CD14-positive monocyte (primary cell): ENCODE results near the gene FRMPD4. TPM values are rescaled to one million over a fixed set of nuclear protein-coding genes. Genes with fewer than 3 reads are reported as not detected.

Experiments used
- DNase-seq, 3 donors: peaks; one replicate each; pipeline ENCODE4 v3.0.0-alpha.2; 2011 to 2022
- H2AFZ ChIP-seq: 2 replicates; pipeline ENCODE4 v1.6.0; 2012; ENCODE audit warnings: mild to moderate bottlenecking, low read depth, low read length, inconsistent platforms; ENCODE audit not compliant: insufficient read depth, poor library complexity, severe bottlenecking
- H3K27ac ChIP-seq, 2 donors: 1 replicate in 1 of 2; 2 replicates in 1 of 2; pipeline ENCODE4 v1.5.1; 2012 to 2013; ENCODE audit warnings: low read length in 2 of 2, control low read depth in 1 of 2, inconsistent platforms in 1 of 2, low read depth in 1 of 2, mild to moderate bottlenecking in 1 of 2
- H3K27me3 ChIP-seq, 2 donors: one replicate each; pipeline versions ENCODE4 v1.6.0 to v1.6.1; 2011 to 2013; ENCODE audit warnings: low read length in 2 of 2; ENCODE audit not compliant: control insufficient read depth in 2 of 2, insufficient read depth in 2 of 2
- H3K36me3 ChIP-seq, 2 donors: replicated peaks in 1 of 2; 1 replicate in 1 of 2; 2 replicates in 1 of 2; pipeline versions ENCODE4 v1.5.1 to v1.6.1; 2012 to 2013; ENCODE audit warnings: low read length in 2 of 2, control low read depth in 1 of 2, inconsistent platforms in 1 of 2, mild to moderate bottlenecking in 1 of 2; ENCODE audit not compliant: insufficient read depth in 2 of 2, control insufficient read depth in 1 of 2
- H3K4me1 ChIP-seq, 2 donors: 1 replicate in 1 of 2; 2 replicates in 1 of 2; pipeline versions ENCODE4 v1.5.1 to v1.6.1; 2012 to 2013; ENCODE audit warnings: low read length in 2 of 2, control low read depth in 1 of 2, inconsistent platforms in 1 of 2, mild to moderate bottlenecking in 1 of 2, moderate library complexity in 1 of 2; ENCODE audit not compliant: insufficient read depth in 2 of 2, control insufficient read depth in 1 of 2
- H3K4me2 ChIP-seq: replicated peaks from 2 replicates; pipeline ENCODE3; 2012; ENCODE audit warnings: low read length, moderate library complexity, mild to moderate bottlenecking; ENCODE audit not compliant: poor library complexity, severe bottlenecking; ENCODE audit errors: extremely low read depth
- H3K4me3 ChIP-seq, 3 experiments: fragments of 200-600 bp in 1 of 3; sonication (generic) in 1 of 3; replicated peaks in 1 of 3; 1 replicate in 2 of 3; 2 replicates in 1 of 3; pipeline ENCODE4 v1.5.1; 2011 to 2013; ENCODE audit warnings: low read length in 3 of 3, mild to moderate bottlenecking in 3 of 3, control low read depth in 2 of 3, low read depth in 2 of 3, inconsistent platforms in 1 of 3, moderate library complexity in 1 of 3
- H3K79me2 ChIP-seq: 2 replicates; pipeline ENCODE4 v1.6.0; 2012; ENCODE audit warnings: mild to moderate bottlenecking, control low read depth, inconsistent platforms, low read length, moderate library complexity; ENCODE audit not compliant: insufficient read depth
- H3K9ac ChIP-seq: 2 replicates; pipeline ENCODE4 v1.6.0; 2017; ENCODE audit warnings: low read length, mild to moderate bottlenecking; ENCODE audit not compliant: insufficient read depth, poor library complexity, severe bottlenecking
- H3K9me3 ChIP-seq, 2 donors: replicated peaks in 1 of 2; 1 replicate in 1 of 2; 2 replicates in 1 of 2; pipeline versions ENCODE4 v1.5.1 to v1.6.1; 2012 to 2013; ENCODE audit warnings: low read length in 2 of 2, control low read depth in 1 of 2; ENCODE audit not compliant: control insufficient read depth in 1 of 2, insufficient read depth in 1 of 2
- H4K20me1 ChIP-seq: 2 replicates; pipeline ENCODE4 v1.6.0; 2012; ENCODE audit warnings: mild to moderate bottlenecking, low read length, control low read depth, moderate library complexity; ENCODE audit not compliant: insufficient read depth
- H3K27ac Mint-ChIP-seq, 7 donors: one replicate each; pipeline ENCODE4 v1.8.0; 2020; ENCODE audit warnings: mild to moderate bottlenecking in 7 of 7, mixed read lengths in 7 of 7, moderate library complexity in 6 of 7, inconsistent platforms in 2 of 7
- H3K27me3 Mint-ChIP-seq, 3 donors: one replicate each; pipeline ENCODE4 v1.8.0; 2021 to 2022; ENCODE audit warnings: low read depth in 3 of 3, mild to moderate bottlenecking in 3 of 3, mixed read lengths in 3 of 3, moderate library complexity in 3 of 3, inconsistent platforms in 1 of 3
- H3K36me3 Mint-ChIP-seq, 2 donors: one replicate each; pipeline ENCODE4 v1.8.0; 2020; ENCODE audit warnings: mixed read lengths in 2 of 2, inconsistent platforms in 1 of 2, mild to moderate bottlenecking in 1 of 2
- H3K4me1 Mint-ChIP-seq: one replicate; pipeline ENCODE4 v1.8.0; 2020; ENCODE audit warnings: mild to moderate bottlenecking, mixed read lengths
- H3K4me3 Mint-ChIP-seq, 2 donors: one replicate each; pipeline ENCODE4 v1.8.0; 2020; ENCODE audit warnings: mild to moderate bottlenecking in 2 of 2, mixed read lengths in 2 of 2, moderate library complexity in 1 of 2
- H3K9me3 Mint-ChIP-seq, 7 donors: one replicate each; pipeline ENCODE4 v1.8.0; 2020 to 2022; ENCODE audit warnings: mixed read lengths in 7 of 7, mild to moderate bottlenecking in 6 of 7, moderate library complexity in 6 of 7, inconsistent platforms in 2 of 7
- CTCF ChIP-seq: fragments of 200-600 bp; IDR thresholded peaks from one replicate; pipeline ENCODE4 v1.8.0; 2022; ENCODE audit warnings: antibody characterized with exemption, mild to moderate bottlenecking
- WGBS: methylation state at CpG from one replicate; pipeline ENCODE4 v1.1.5; 2013; ENCODE audit warnings: missing lambda C conversion rate; ENCODE audit not compliant: insufficient coverage; 5-methylcytosine and 5-hydroxymethylcytosine counted together
- intact Hi-C, 2 donors: fragments of 100-400 bp; cut with micrococcal nuclease; formaldehyde crosslinking; loops; one replicate each; pipeline versions ENCODE4 v1.15.0 to v1.15.1; 2023
- polyA plus RNA-seq, 3 donors: library from polyadenylated mRNA; depleted of rRNA in 1 of 3; unstranded in 2 of 3; stranded (reverse) in 1 of 3; fragments of 300-500 nt in 2 of 3; fragments of >200 nt in 1 of 3; fragmentation: Illumina TruSeq in 2 of 3; gene quantifications; 1 replicate in 2 of 3; 2 replicates in 1 of 3; pipeline ENCODE4 v1.2.3, GENCODE V29; 2012 to 2021

FRMPD4 gene
- polyA plus RNA-seq, 3 donors, result not detected

- no peak overlapping the region for H3K9ac ChIP-seq
- no peak overlapping the region for H3K27ac ChIP-seq
- H3K9me3 Mint-ChIP-seq, result peaks cover 0 to 5% (median 0%) of the 10 kb centered on the region in 7 donors
- H3K27me3 Mint-ChIP-seq, result peaks cover 0 to 5% (median 0%) of the 10 kb centered on the region in 3 donors
- no peaks in the 10 kb centered on the region for H4K20me1 ChIP-seq
- no peaks in the 10 kb centered on the region for H3K36me3 ChIP-seq
- no peak overlapping the region for H3K4me3 ChIP-seq
- no peak for TF ChIP-seq CTCF
- H2AFZ ChIP-seq, result no peak overlapping the region
- no peaks in the 10 kb centered on the region for H3K27me3 ChIP-seq
- H3K4me1 ChIP-seq, result no peaks in the 10 kb centered on the region
- H3K36me3 Mint-ChIP-seq, result no peaks in the 10 kb centered on the region
- no peaks in the 10 kb centered on the region for H3K79me2 ChIP-seq
- intact Hi-C loops, result no loop called here
- H3K9me3 ChIP-seq, result no peaks in the 10 kb centered on the region
- no CpG with 5 or more reads among the region's 5 CpGs for WGBS
- no peak overlapping the region for H3K4me3 Mint-ChIP-seq
- H3K4me2 ChIP-seq, result no peak overlapping the region
- no peaks in the 10 kb centered on the region for H3K4me1 Mint-ChIP-seq
- no peak for DNase-seq
- H3K27ac Mint-ChIP-seq, result peak overlapping the region in 1 of 7 donors; percentile 13
Observed at GRCh38 chrX:12447448-12448064, 309.3 kb downstream of the FRMPD4 start.

GRCh38 chrX:12452268-12452667 lies 314.0 kb downstream of the FRMPD4 start:
- Mint-ChIP-seq H3K4me1 (no peaks in the 10 kb centered on the region), H3K9me3 (peaks cover 0 to 2% (median 0%) of the 10 kb centered on the region in 7 donors), H3K27ac (no peak overlapping the region), H3K36me3 (no peaks in the 10 kb centered on the region), H3K4me3 (no peak overlapping the region), H3K27me3 (peaks cover 0 to 5% (median 0%) of the 10 kb centered on the region in 3 donors)
- H3K27ac ChIP-seq, result no peak overlapping the region
- H3K4me3 ChIP-seq, result no peak overlapping the region
- H3K27me3 ChIP-seq, result no peaks in the 10 kb centered on the region
- no peak for TF ChIP-seq CTCF
- no peaks in the 10 kb centered on the region for H3K36me3 ChIP-seq
- H2AFZ ChIP-seq, result no peak overlapping the region
- H3K4me2 ChIP-seq, result no peak overlapping the region
- H4K20me1 ChIP-seq, result no peaks in the 10 kb centered on the region
- H3K9ac ChIP-seq, result no peak overlapping the region
- no peaks in the 10 kb centered on the region for H3K9me3 ChIP-seq
- H3K4me1 ChIP-seq, result no peaks in the 10 kb centered on the region
- WGBS, result no CpG with 5 or more reads among the region's 2 CpGs
- intact Hi-C loops, result no loop called here
- DNase-seq, result no peak
- no peaks in the 10 kb centered on the region for H3K79me2 ChIP-seq
